Hindlimb muscle (tissue), 1 donor: ENCODE data around the gene SPDYE1. TPM values are rescaled to one million over a fixed set of nuclear protein-coding genes. Genes with fewer than 3 reads are reported as not detected.

Experiments used
- polyA plus RNA-seq: library from polyadenylated mRNA; unstranded; fragments of 120-200 nt; gene quantifications from one replicate; pipeline ENCODE4 v1.2.1, GENCODE V29; 2013; ENCODE audit not compliant: insufficient read length

The SPDYE1 gene
- polyA plus RNA-seq, 1 donor: 2.3 TPM

Other genes with a start within 250 kb of the SPDYE1 start
- 29.3 TPM for gene BLVRA, start 239.2 kb upstream of the SPDYE1 start, polyA plus RNA-seq
- gene MRPS24, start 128.4 kb upstream of the SPDYE1 start, polyA plus RNA-seq: 83.1 TPM
- gene URGCP, start 91.3 kb upstream of the SPDYE1 start, polyA plus RNA-seq: 20.2 TPM
- 18.6 TPM for gene UBE2D4, start 71.5 kb upstream of the SPDYE1 start, polyA plus RNA-seq
- gene DBNL, start 46.8 kb downstream of the SPDYE1 start, polyA plus RNA-seq: 43.5 TPM
- gene PGAM2, start 67.7 kb downstream of the SPDYE1 start, polyA plus RNA-seq: 319 TPM
- gene POLM, start 84.6 kb downstream of the SPDYE1 start, polyA plus RNA-seq: 23.8 TPM
- 72.1 TPM for gene AEBP1, start 106.4 kb downstream of the SPDYE1 start, polyA plus RNA-seq
- gene POLD2, start 125.7 kb downstream of the SPDYE1 start, polyA plus RNA-seq: 85.2 TPM
- gene MYL7, start 143.4 kb downstream of the SPDYE1 start, polyA plus RNA-seq: 5.1 TPM
- gene GCK, start 191.5 kb downstream of the SPDYE1 start, polyA plus RNA-seq: 7.1 TPM
- 72.1 TPM for gene YKT6, start 203.1 kb downstream of the SPDYE1 start, polyA plus RNA-seq